ENCODE results near the gene WDFY3. TPM values are rescaled to one million over a fixed set of nuclear protein-coding genes. Genes with fewer than 3 reads are reported as not detected.

Gene WDFY3
- polyA plus RNA-seq, 2 of the 4 experiments (the other 2 are of a cell fraction), result 6.6 to 25.1 TPM

- WGBS (ENCODE audit: missing lambda C conversion rate), result 92% methylated on average over 2 of the region's 2 CpGs
- CTCF ChIA-PET, result no interaction called here
- Histone ChIP-seq H3K4me1 (no peaks in the 10 kb centered on the region), H3K27ac (no peak overlapping the region), H3K4me2 (no peak overlapping the region), H3K9me3 (peaks cover 4% of the 10 kb centered on the region; the same call in 2 of the 3 replicates), H3K4me3 (no peak overlapping the region)
- FAIRE-seq, result no peak
- ATAC-seq, result no peak
- TF ChIP-seq CEBPB (IDR thresholded peaks at IDR 0.05), result no peak
- TF ChIP-seq EHF (CRISPR knock-in tag; IDR thresholded peaks at IDR 0.05), result no peak
- no peak for TF ChIP-seq SREBF2 (IDR thresholded peaks at IDR 0.05)
- TF ChIP-seq RFX5 (IDR thresholded peaks at IDR 0.05), result no peak
- no peak for TF ChIP-seq E2F6 (IDR thresholded peaks at IDR 0.05; ENCODE audit: borderline replicate concordance, low read depth)
- no peak for TF ChIP-seq CHD4 (IDR thresholded peaks at IDR 0.05; ENCODE audit: borderline replicate concordance)
- TF ChIP-seq HES2 (IDR thresholded peaks at IDR 0.05), result no peak
- no peak for TF ChIP-seq NR3C1 (IDR thresholded peaks at IDR 0.05)
- TF ChIP-seq BHLHE40 (IDR thresholded peaks at IDR 0.05; ENCODE audit: low read depth, low read length), result no peak
- TF ChIP-seq MAX (IDR thresholded peaks at IDR 0.05), result no peak
- TF ChIP-seq RNF2 (IDR thresholded peaks at IDR 0.05; ENCODE audit: borderline replicate concordance, low read depth), result no peak
- TF ChIP-seq ZNF302 (CRISPR knock-in tag; IDR thresholded peaks at IDR 0.05), result no peak
- no peak for TF ChIP-seq FOSB (CRISPR knock-in tag; IDR thresholded peaks at IDR 0.05)
- TF ChIP-seq NFE2L2 (conservative IDR thresholded peaks at IDR 0.05; ENCODE audit: low read length), result no peak
- no peak for TF ChIP-seq HDAC2 (IDR thresholded peaks at IDR 0.05)
- TF ChIP-seq PBX3 (IDR thresholded peaks at IDR 0.05), result no peak
- TF ChIP-seq JUN (IDR thresholded peaks at IDR 0.05), result no peak
- POLR2A ChIA-PET, result no interaction called here
- peak in 1 of 2 experiments; percentile 25 for DNase-seq (ENCODE audit: low read depth in 1 of 2, low spot score in 1 of 2)
Observed at GRCh38 chr4:84985952-84986351, 19.5 kb upstream of the WDFY3 start.

- ATAC-seq (no peak), FAIRE-seq (no peak), DNase-seq (ENCODE audit: low read depth in 1 of 2, low spot score in 1 of 2) (no peak)
- no peak overlapping the region for H3K4me2 ChIP-seq
- H3K9me3 ChIP-seq, result no peaks in the 10 kb centered on the region
- no peak for TF ChIP-seq ELK1 (IDR thresholded peaks at IDR 0.05; ENCODE audit: low read depth, low read length)
- TF ChIP-seq MAX (IDR thresholded peaks at IDR 0.05), result no peak
- no peak for TF ChIP-seq SREBF2 (IDR thresholded peaks at IDR 0.05)
- no peak for TF ChIP-seq SMC3 (IDR thresholded peaks at IDR 0.05)
- TF ChIP-seq NR3C1 (IDR thresholded peaks at IDR 0.05), result no peak
- TF ChIP-seq HMGXB4 (CRISPR knock-in tag; IDR thresholded peaks at IDR 0.05; ENCODE audit: borderline replicate concordance), result no peak
- no peak for TF ChIP-seq PHF8 (IDR thresholded peaks at IDR 0.05; ENCODE audit: borderline replicate concordance, low read depth)
- no peak for TF ChIP-seq CBX8 (IDR thresholded peaks at IDR 0.05)
- no peak for TF ChIP-seq EP300 (IDR thresholded peaks at IDR 0.05)
- no peak for TF ChIP-seq RCOR1 (IDR thresholded peaks at IDR 0.05; ENCODE audit: low read depth, low read length)
- TF ChIP-seq BHLHE40 (IDR thresholded peaks at IDR 0.05; ENCODE audit: low read depth, low read length), result no peak
- no peak for TF ChIP-seq RAD21 (conservative IDR thresholded peaks at IDR 0.05 in 1 of 2, IDR thresholded peaks at IDR 0.05 in 1 of 2)
- H3K27ac ChIP-seq, result no peak overlapping the region
- H3K4me1 ChIP-seq, result no peaks in the 10 kb centered on the region
- no peak overlapping the region for H3K4me3 ChIP-seq
- CTCF ChIA-PET, result no interaction called here
- POLR2A ChIA-PET, result no interaction called here
Observed at GRCh38 chr4:84977396-84977795, 10.9 kb upstream of the WDFY3 start.
